Measurements from ENCODE around the gene GPR31.

Gene GPR31

GRCh38 chr6:167137081-167137480 is 20.7 kb downstream of the GPR31 start:
- DNase-seq, result no peak

GRCh38 chr6:167136376-167136775 is 21.4 kb downstream of the GPR31 start:
- DNase-seq, result peak; percentile 72

- peak; percentile 21 for DNase-seq
These were observed 23.1 kb downstream of the GPR31 start for GRCh38 chr6:167134448-167135328.

GRCh38 chr6:167130712-167131684 is 26.8 kb downstream of the GPR31 start:
- peak; percentile 71 for DNase-seq

- DNase-seq, result no peak
These were observed 27.6 kb downstream of the GPR31 start for GRCh38 chr6:167130008-167130677.

- DNase-seq, result no peak
These were observed 28.2 kb downstream of the GPR31 start for GRCh38 chr6:167129562-167129961.

GRCh38 chr6:167129159-167129558 is 28.6 kb downstream of the GPR31 start:
- DNase-seq, result no peak

- no peak for DNase-seq
These were observed 29.8 kb downstream of the GPR31 start for GRCh38 chr6:167127785-167128531.

- no peak for DNase-seq
These were observed 31.9 kb downstream of the GPR31 start for GRCh38 chr6:167125855-167126349.

- no peak for DNase-seq
These were observed 32.4 kb downstream of the GPR31 start for GRCh38 chr6:167125410-167125809.

GRCh38 chr6:167124753-167125152 is 33.0 kb downstream of the GPR31 start:
- DNase-seq, result no peak

- DNase-seq, result no peak
These were observed 34.7 kb downstream of the GPR31 start, which contains the start of gene CCR6 for GRCh38 chr6:167122827-167123657. Gene CCR6, plus strand, starts transcription at chr6:167123096. Its CDS starts 13,039 bp downstream, at chr6:167136135.

GRCh38 chr6:167122041-167122826 is 35.5 kb downstream of the GPR31 start:
- DNase-seq, result no peak

- no peak for DNase-seq
These were observed 36.4 kb downstream of the GPR31 start for GRCh38 chr6:167121335-167121841.

- no peak for DNase-seq
These were observed 37.2 kb downstream of the GPR31 start for GRCh38 chr6:167120583-167120903.

GRCh38 chr6:167119670-167120582 is 37.9 kb downstream of the GPR31 start:
- DNase-seq, result peak; percentile 78

GRCh38 chr6:167118839-167119238 is 38.9 kb downstream of the GPR31 start:
- DNase-seq, result no peak

GRCh38 chr6:167118006-167118405 is 39.8 kb downstream of the GPR31 start:
- DNase-seq, result no peak

GRCh38 chr6:167116838-167117228 is 40.9 kb downstream of the GPR31 start:
- no peak for DNase-seq

Data from activated effector memory CD4-positive, alpha-beta T cell treated with anti-CD3 and anti-CD28 coated beads, Interleukin-2, amount 50 U/mL, for 16 hours (primary cell).